NCI-H1930 (cell line): ENCODE measurements around the gene CANT1.
"Not testable (repeated sequence)": the region's sequence is repeated elsewhere in the genome, so short reads cannot be mapped to it uniquely, and the experiment has no call there.

Experiments
- DNase-seq, 2 experiments: peaks; one replicate each; lab custom pipeline; 2025; lab: John Stamatoyannopoulos, UW

Gene CANT1

DNA sequence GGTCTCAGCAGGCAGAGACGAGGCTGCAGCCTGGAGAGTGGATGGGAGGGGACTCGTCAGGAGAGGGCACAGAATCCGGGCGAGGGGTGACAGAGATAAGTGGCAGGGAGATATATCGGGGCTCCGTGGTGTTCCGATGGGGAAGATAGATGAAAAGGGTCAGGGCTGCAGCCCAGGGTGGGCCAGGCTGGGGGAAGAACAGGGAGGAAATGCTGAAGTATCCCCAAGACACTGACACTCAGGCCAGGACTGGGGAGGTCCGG, 32.0 kb downstream of the CANT1 start:
- DNase-seq = no peak

DNA sequence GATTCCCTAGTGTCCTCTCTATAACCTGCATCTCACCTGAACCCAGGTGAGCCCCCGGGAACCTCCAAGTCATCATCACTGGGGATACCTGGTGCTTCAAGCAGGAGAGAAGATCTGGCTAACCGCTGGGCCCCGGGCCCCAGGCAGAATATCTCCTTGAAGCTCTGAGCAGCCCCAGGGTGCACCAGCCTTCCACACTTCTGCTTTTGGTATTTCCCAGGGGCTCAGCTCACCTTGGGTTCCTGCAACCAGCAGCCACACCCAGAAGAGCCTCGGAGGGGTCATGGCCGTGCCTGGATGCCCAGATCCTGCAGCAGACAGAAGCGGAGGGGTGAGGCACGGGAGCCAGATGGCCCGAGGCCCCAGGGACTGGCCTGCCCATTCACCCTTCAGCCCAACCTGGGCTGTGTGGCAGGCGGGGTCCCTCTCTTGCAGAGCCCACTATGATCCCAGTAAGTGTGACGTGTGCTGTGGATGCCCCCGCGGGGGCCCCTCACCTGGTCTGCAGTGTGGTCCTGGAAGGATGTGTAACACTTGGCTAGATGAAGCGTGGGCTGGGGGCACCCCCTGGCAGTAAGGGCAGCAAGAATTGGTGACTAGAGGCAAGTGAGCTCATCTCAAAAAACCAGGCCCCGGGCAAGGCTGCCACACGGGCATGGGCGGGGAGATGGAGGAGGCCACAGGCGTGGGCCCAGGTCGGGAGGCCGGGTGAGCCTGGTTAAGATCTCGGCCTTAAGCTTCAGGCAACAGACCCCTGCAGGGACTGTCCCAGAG, 32.5 kb downstream of the CANT1 start:
- no peak for DNase-seq

DNA sequence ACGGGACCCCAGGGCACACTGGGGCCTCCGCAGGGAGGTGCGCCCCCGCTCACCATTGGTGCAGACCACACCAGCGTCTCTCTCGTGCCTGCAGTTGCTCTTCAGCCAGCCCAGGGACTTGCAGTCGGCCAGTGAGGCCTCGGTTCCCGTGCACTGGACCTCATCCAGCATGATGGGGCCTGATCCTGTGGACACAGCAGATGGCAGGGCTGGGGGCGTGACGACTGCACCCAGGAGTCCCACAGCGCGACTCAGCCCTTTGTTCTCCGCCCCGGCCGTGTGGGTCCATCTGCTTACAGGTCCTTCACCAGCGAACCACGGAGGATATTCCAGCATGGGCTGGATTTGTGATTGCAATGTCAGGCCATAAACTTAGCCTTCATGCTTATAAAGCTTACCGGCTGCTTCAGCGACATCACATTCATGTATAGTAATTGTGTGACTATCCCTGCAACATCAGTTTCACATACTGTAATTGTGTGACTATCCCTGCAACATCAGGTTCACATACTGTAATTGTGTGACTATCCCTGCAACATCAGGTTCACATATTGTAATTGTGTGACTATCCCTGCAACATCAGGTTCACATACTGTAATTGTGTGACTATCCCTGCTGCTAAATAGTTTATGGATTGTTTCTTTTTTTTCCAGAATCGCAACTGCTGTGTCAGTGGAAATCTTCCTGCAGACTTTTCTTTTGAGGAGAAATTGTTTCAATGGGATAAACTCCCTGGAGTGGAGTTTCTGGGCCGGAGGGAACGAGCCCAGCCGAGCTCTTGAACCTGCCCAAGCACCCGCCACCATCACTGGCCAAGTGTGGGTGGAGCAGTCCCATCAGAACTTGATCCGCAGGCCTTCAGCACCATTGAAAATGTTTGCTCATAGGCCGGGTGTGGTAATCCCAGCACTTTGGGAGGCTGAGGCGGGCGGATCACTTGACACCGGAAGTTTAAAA, 34.7 kb downstream of the CANT1 start:
- DNase-seq = no peak

DNA sequence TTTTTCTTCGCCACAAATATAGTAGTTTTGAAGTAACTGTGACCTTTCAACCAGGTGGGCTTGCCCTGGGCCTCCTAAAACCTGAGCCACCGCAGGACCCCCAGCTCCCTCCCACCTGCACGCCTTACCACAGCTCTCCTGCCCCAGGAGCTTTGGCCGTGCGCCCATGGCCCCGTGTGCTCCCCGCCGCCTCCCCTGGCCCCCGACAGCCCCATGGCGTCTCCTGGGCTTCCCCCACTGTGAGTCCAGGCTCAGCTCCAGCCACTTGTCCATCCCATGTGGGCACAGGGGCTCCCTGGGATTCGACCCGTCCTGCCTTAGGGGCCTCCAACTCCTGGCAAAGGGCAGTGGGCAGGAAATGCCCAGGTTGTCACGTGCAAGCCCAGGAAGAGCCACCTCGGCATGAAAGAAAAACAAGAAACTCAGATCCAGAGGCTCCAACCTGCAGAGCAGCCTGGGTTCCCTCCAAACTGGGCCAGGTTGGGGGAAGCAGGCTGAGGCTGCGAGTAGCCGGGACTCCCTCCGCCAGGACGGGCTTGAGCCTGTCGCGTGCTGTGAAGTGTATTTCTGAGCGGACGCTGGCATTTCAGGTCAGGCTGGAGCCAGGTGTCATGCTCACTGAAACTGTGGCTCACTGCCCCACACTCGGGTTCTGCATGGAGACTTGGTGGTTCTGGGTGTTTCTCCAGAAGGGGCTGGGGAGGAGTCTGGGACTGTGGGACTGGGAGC, 35.6 kb downstream of the CANT1 start:
- DNase-seq = no peak

DNA sequence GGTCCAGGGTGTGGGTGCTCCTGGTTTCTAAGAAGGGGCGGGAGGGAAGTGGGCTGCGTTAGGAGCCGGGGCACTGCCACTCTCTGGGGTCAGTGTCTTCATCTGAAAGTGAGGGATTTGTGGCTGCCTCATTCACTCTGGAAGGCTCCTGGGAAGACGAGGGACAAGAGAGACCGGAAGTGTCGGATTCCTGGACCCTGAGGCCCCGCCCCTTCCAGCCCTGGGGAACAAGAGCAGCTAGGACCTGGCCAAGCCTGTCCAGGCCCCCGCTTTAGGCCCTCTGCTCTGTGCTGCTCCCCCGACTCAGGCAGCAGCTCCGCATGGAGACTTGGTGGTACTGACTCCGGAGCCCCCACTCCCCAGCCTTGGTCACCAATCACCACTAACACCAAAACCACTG, 36.4 kb downstream of the CANT1 start:
- DNase-seq = no peak

DNA sequence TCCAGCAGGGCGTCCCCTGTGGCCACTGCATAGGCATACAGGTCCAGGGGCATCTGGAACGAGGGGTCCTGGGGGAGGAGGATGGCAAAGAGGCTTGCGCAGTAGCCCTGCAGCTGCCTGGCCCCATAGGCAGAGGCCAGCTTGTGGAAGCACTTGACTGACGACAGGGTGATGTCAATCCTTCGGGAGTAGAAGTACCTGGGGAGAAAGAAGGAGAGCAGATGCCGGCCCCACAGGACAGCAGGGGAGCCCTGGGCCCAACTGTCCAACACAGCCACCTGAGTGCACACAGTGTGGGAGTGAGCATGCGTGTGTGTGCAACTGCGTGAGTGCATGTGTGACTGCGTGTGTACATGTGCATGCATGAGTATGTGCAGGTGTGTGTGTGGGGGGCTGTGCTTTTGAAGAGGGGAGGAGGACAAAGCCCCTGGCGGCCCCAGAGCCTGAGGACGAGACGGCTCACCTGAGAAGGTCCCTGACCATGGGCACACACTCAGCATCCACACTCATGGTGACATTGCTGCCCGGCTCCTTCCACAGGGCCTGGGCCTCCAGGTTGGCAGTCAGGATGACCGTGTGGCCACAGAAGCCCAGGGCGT, 37.0 kb downstream of the CANT1 start:
- DNase-seq = no peak

DNA sequence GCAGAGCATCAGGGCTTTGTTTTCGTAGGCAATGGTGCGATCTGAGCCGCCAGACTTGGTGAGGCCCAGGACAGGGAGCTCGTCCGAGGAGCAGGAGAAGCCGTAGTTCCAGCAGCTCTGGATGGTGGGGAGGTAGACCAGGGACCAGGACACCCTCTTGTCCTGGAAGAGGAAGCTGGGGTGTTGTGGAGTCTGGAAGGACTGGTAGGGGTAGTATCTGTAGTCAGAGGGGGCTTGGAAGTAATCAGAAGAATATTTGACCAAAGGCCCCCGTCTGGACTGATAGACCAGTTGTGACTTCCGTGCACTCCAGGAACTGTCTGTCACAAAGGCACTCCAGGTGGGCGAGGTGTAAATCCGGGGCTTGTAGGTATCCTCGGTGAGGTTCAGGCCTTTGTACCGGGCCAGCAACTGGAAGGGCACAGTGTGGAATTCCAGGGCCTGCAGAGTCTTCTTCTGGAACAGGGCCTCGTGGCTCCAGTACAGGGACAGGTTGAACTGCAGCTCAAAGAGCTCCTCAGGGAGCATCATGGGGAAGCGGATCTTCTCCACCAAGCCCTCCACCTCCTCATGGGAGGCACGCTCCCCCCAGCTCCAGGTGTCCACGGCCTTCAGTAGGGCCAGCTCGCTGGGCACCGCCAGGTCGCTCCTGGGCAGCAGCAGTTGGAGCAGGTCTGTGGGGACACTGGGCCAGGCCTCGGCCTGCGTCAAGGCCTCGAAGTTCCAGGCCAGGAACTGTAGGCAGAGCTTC, 37.6 kb downstream of the CANT1 start:
- DNase-seq = no peak

DNA sequence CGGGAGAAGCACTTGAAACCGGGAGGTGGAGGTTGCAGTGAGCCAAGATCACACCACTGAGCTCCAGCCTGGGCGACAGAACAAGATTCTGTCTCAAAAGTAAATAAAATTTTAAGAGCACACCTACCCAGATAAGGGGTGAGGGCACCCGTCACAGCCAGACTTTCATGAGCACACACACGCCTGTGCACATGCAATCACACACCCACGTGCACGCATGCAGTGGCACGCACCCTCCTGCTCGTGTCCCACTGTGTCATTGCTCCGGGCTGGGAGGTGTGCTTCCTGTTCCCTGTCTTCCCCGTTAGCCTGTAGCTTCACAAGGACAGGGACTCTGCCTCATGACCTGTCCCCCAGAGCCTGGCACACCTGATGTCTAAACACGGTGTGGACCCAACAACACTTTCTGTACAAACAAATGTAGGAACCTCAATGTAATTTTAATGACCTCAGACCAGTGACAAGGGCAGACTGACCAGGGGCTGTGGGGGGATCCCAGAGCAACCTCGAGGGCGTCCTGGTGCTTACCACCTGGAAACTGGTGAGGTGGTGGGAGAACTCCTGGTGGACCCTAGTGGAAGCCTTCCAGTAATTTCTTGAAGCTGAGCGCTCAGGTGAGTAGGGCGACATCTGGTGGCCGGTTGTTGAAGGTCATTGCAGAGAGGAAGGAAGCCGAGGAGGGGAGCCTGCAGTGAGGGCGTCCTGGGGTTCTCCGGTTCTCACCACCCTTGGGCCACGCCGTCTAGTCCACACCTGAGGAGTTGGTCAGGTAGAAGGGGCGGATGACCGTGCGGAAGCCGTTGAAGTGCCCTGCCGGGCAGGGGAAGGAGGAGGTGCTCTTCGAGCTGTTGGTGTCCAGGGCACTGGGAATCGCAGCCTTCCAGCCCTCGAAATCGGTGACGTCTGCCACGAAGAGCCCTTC, 38.5 kb downstream of the CANT1 start:
- peak; percentile 62 to 80 for DNase-seq

DNA sequence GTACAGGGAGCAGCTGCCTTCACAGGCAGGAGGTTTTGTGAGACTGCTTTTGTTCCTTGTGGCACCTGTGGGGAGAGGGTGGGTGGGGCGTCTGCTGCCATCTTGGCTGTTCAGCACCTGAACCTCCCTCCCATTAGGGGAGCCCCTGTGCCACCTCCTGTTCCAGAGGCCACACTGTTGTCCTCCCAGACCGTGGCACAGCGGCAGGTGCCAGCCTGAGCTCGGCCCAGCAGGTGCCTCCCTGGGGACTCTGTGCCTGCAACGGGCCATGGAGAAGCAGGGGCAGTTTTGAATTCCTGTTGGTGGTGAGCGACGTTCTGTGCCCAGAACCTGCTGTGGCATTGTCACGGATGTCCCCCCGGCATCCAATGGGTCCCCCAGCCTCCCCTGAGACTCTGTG, 39.7 kb downstream of the CANT1 start:
- no peak for DNase-seq

DNA sequence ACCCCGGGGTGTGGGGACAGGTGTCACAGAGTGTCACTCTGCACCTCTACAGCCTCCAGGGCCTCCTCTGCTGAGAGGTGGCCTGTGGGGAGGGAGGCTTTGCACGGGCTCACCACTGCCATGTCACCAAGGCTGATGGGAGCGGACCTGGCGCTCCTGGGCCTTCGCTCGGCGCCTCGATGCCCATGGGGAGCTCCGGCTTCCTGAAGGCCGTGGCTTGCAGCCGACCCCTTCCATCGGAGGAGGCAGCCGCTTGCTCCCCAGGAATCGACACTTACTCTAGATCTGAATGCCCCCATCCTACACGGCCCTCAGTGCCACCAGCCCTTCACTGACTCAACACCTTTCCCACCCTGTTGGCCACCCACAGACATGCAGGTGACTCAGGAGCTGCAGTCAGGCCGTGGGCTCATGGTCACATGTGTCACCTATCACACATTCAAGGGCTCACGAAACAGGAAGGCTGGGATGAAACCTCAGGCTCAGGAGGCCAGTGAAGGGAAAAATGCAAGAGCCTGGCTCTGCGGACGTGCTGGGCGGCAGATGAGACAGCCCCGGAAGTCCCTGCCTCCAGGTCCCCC, 41.7 kb downstream of the CANT1 start:
- DNase-seq = no peak

DNA sequence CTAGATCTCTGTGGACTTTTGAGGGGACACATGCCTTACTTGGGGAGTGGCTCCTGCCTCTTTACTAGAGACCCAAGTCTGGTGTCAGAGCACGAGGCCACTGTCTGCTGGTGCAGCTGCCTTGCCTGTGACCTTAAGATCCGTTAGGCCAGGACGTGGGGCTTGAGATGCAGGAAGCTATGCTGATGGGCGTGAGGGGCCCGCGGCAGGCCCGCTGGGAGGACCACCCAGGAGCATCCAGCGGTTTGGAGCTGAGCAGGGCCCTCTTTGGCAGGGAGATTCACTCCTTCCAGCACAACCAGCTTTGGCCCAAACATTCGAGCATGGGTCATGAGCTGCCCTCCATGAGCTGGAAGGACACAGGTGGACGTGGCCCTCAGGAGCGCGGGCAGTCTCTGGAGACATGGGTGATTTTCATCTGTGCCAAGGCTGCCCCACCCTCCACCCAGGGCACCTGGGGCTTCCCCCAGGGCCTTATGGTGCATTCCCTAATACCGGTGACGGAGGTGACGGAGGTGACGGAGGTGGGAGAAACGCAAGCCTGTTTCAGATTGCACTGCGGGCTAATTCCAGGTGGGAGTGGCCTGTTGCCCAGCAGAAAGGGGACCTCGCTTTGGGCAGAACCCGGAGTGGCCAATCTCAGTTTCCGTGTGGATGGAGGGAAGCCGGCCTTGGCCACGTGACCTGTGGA, 42.5 kb downstream of the CANT1 start:
- DNase-seq = no peak

DNA sequence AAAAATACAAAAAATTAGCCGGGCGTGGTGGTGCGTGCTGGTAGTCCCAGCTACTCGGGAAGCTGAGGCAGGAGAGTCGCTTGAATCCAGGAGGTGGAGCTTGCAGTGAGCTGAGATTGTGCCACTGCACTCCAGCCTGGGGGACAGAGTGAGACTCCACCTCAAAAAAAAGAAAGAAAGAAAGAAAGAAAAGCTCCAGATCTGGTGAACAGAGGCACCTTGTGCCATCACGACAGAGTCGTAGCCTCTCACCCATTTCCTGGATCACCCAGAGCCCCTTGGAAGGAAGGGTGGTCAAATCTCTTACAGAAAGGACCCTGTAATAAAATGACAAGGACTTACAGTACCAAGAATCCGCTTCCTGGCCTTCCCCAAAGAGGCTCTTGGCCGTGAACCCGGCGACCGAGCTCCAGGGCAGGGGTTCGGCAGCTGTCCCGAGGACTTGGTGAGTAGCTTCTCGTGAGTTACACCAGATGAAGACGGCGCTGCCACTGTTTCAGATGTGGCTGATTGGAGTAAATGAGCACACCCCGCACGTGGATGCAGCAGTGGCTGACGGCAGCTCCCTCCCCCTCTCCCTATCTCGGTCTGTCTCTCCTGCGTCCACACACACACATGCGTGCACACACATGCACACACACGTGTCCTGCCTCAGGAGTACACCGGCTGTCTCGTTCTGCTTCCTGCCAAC, 43.3 kb downstream of the CANT1 start:
- no peak for DNase-seq

DNA sequence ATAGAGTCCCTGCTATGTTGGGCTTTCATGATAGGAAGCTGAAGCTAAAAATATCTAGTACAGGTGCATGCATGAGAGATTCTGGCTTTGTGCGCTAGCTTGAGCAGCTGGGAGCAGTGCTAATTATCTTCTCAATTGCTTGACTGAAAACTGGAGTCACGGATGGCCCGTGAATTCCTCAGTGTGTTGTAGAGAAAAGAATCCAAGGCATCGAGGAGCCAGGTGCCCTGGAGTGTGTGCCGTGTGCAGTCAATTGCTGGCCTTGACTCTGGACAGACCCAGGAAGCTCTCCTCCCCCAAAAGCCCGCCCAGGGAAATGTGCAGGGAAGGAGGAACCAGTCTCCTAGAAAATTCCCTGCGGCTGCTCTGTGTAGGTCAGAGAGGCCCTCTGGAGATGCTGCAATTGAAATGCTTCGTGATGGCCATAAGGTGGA, 44.1 kb downstream of the CANT1 start:
- DNase-seq = no peak

DNA sequence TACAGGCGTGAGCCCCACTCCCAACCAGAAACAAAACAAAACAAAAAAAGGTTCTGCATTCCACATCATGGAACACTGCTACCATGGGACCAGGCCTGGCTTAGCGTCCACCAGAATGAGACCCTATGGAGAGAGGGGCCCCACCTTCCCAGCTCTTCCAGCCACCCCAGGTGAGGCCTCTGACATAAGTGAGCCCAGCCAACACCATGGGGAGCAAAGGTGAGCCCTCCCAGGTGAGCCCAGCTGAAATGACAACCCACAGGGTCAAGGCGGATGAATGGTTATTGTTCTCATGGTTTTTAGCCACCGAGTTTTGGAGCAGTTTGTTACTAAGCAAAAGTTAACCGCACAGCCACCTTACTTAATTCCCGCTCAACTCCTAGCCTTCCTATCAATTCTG, 46.2 kb downstream of the CANT1 start:
- no peak for DNase-seq

DNA sequence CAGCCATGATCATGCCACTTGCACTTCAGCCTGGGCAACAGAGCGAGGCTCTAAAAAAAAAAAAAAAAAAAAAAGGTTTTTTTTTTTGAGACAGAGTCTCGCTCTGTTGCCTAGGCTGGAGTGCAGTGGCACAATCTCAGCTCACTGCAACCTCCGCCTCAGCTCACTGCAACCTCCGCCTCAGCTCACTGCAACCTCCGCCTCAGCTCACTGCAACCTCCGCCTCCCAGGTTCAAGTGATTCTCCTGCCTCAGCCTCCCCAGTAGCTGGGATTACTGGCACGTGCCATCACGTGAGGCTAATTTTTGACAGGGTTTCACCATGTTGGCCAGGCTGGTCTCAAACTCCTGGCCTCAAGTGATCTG, 46.6 kb downstream of the CANT1 start:
- DNase-seq = not testable (repeated sequence)

DNA sequence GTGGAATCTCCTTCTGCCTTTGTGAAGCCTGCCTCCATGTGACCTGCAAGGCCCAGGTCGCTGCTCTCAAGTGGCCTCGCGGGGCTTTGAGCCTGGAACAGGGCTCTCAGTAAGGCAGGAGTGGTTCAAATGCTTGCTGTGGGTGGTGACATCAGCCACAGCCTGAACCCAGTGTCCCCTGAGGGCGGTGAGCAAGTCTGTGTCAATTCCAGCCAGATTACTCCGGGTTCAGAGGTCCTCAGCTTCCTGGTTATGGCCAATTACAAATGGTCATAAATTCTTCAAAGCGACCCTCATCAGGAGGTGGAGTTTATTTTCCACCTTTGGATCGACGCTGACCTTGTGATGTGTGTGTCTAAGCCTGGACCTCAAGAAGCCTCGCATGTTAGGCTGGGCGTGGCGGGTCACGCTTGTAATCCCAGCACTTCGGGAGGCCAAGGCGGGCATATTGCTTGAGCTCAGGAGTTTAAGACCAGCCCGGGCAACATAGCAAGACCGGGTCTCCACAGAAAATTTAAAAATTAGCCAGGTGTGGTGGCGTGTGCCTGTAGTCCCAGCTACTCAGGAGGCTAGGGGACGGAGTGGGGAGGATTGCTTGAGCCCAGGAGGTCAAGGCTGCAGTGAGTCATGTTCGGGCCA, 47.1 kb downstream of the CANT1 start:
- DNase-seq = no peak

DNA sequence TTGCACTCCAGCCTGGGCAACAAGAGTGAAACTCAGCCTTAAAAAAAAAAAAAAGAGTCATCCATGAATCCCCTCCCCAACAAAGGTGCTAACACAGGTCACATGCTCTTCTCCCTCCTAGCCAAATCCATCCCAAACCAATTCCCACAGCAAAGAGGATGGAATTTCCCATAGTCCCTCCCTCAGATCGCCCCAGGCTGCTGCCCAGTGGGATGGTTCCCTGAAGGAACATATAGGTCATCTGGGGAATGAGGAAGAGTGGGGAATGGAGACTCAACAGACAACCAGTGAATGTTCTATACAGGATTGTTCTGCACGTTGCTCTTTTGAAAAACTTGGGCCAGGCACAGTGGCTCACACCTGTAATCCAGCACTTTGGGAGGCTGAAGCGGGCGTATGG, 48.0 kb downstream of the CANT1 start:
- DNase-seq = no peak

DNA sequence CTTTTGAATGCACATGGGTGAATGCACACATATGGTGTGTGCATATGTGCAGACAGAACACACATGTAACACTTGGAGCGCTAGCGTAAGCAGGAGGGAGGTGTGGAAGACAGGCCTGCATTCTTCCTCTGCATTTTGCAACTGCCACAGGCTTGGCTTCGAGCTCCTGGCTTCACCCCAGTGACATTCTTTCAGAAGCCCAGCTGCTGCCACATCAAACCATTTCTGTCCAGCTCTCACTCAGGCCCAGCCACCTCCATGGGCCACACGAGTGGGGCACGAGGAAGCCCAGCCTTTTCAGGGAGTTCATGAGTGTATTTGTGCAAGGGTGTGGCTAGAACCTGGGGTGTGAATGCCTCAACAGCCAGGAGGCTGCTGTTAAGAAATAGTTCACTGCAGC, 48.6 kb downstream of the CANT1 start:
- no peak for DNase-seq

DNA sequence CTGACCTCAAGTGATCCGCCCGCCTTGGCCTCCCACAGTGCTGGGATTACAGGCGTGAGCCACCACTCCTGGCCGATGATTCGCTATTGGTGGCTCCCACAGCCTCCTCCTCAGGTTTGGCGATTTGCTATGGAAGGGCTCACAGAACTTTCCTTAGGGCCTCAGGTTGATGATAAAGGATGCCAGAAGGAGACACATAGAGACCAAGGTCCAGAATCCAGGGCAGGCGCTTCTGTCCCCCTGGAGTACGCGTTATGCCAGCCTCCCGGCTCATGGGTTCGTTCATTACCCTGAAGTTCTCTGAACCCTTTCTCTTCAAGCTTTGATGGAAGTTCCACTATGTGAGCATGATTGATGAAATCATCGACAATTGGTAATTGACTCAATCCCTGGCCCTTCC, 49.8 kb downstream of the CANT1 start:
- DNase-seq = no peak
